Keratinocyte (primary cell): ENCODE measurements around the gene HOXA10. TPM values are rescaled to one million over a fixed set of nuclear protein-coding genes. Genes with fewer than 3 reads are reported as not detected.

ENCODE experiments used
- DNase-seq: peaks from one replicate; pipeline ENCODE4 v3.0.0-alpha.2; 2011; ENCODE audit warnings: low read depth, missing footprints, low spot score
- FAIRE-seq: peaks from 2 replicates; lab custom pipeline; 2011; peaks lifted over from hg19 to GRCh38; lab: Jason Lieb, UNC
- H2AFZ ChIP-seq: 2 replicates; pipeline ENCODE4 v1.6.0; 2012; ENCODE audit warnings: low read length, control low read depth, inconsistent platforms; ENCODE audit not compliant: control insufficient read depth
- H3K27ac ChIP-seq: 2 replicates; pipeline ENCODE4 v1.5.1; 2011; ENCODE audit warnings: low read length; ENCODE audit not compliant: control insufficient read depth, insufficient read depth
- H3K27me3 ChIP-seq: 3 replicates; pipeline ENCODE4 v1.6.0; 2011; ENCODE audit warnings: low read length; ENCODE audit not compliant: control insufficient read depth, insufficient read depth; ENCODE audit errors: extremely low read depth
- H3K36me3 ChIP-seq, 2 experiments: 2 replicates in 1 of 2; 3 replicates in 1 of 2; pipeline ENCODE4 v1.5.1; 2011; ENCODE audit warnings: low read length in 2 of 2, mild to moderate bottlenecking in 1 of 2; ENCODE audit not compliant: control insufficient read depth in 2 of 2, insufficient read depth in 2 of 2; ENCODE audit errors: extremely low read depth in 1 of 2
- H3K4me1 ChIP-seq: 3 replicates; pipeline ENCODE4 v1.5.1; 2011; ENCODE audit warnings: low read length; ENCODE audit not compliant: control insufficient read depth, insufficient read depth; ENCODE audit errors: extremely low read depth
- H3K4me2 ChIP-seq: 3 replicates; pipeline ENCODE4 v1.6.0; 2011; ENCODE audit warnings: low read depth, low read length; ENCODE audit not compliant: control insufficient read depth, insufficient read depth; ENCODE audit errors: extremely low read depth
- H3K4me3 ChIP-seq, 3 experiments: fragments of 200-600 bp in 1 of 3; sonication (generic) in 1 of 3; 2 replicates in 2 of 3; 3 replicates in 1 of 3; pipeline ENCODE4 v1.5.1; 2011 to 2016; ENCODE audit warnings: low read length in 3 of 3, mild to moderate bottlenecking in 3 of 3, control low read depth in 2 of 3, inconsistent platforms in 1 of 3, low read depth in 1 of 3, mixed read lengths in 1 of 3, mixed run types in 1 of 3, moderate library complexity in 1 of 3; ENCODE audit not compliant: control insufficient read depth in 2 of 3, insufficient read depth in 2 of 3; ENCODE audit errors: extremely low read depth in 1 of 3
- H3K79me2 ChIP-seq: 2 replicates; pipeline ENCODE4 v1.6.0; 2012; ENCODE audit warnings: low read length; ENCODE audit not compliant: control insufficient read depth, insufficient read depth
- H3K9ac ChIP-seq: 3 replicates; pipeline ENCODE4 v1.6.0; 2011; ENCODE audit warnings: low read length; ENCODE audit not compliant: control insufficient read depth, insufficient read depth; ENCODE audit errors: extremely low read depth
- H3K9me1 ChIP-seq: 3 replicates; pipeline ENCODE4 v1.6.0; 2011; ENCODE audit warnings: low read length; ENCODE audit not compliant: control insufficient read depth, insufficient read depth; ENCODE audit errors: extremely low read depth
- H3K9me3 ChIP-seq: 2 replicates; pipeline ENCODE4 v1.5.1; 2012; ENCODE audit warnings: low read depth, low read length; ENCODE audit not compliant: control insufficient read depth
- H4K20me1 ChIP-seq: 3 replicates; pipeline ENCODE4 v1.6.0; 2011; ENCODE audit warnings: low read length; ENCODE audit not compliant: control insufficient read depth, insufficient read depth; ENCODE audit errors: extremely low read depth
- EZH2 ChIP-seq: IDR thresholded peaks from one replicate; pipeline ENCODE4 v1.6.1; 2012; ENCODE audit warnings: inconsistent platforms, mild to moderate bottlenecking, low read length, moderate library complexity
- dilution Hi-C: fragments of 300-500 bp; cut with MboI; formaldehyde crosslinking; loops from one replicate; pipeline ENCODE4 v1.7.0; 2020; ENCODE audit warnings: low sequenced_read_pairs; ENCODE audit not compliant: extremely low pct_ligation_motif_present
- polyA plus RNA-seq, 5 experiments: library from polyadenylated mRNA; depleted of rRNA in 3 of 5; stranded (reverse) in 3 of 5; stranded (forward) in 1 of 5; unstranded in 1 of 5; fragments of >200 nt; gene quantifications; 1 replicate in 1 of 5; 2 replicates in 3 of 5; 3 replicates in 1 of 5; pipeline versions ENCODE4 v1.2.1 to v1.2.3, GENCODE V29; 2011 to 2012; ENCODE audit warnings: missing spikeins in 2 of 5, low read depth in 1 of 5, low replicate concordance in 1 of 5
- TF ChIP-seq, protein P1 (sequence below), 3 experiments: IDR thresholded peaks in 1 of 3; conservative IDR thresholded peaks in 1 of 3; optimal IDR thresholded peaks in 1 of 3; 2 replicates in 2 of 3; 3 replicates in 1 of 3; pipeline versions ENCODE3 to v1.5.1; 2011; ENCODE audit warnings: low read length in 3 of 3, mild to moderate bottlenecking in 3 of 3, moderate library complexity in 2 of 3, control low read depth in 1 of 3, inconsistent platforms in 1 of 3; ENCODE audit not compliant: insufficient read depth in 2 of 3; ENCODE audit errors: extremely low read depth in 1 of 3

The HOXA10 gene
- polyA plus RNA-seq, 1 donor (not counting 4 experiments of a cell fraction or from before 2014, with no cell fraction given), result 2.4 TPM

DNA sequence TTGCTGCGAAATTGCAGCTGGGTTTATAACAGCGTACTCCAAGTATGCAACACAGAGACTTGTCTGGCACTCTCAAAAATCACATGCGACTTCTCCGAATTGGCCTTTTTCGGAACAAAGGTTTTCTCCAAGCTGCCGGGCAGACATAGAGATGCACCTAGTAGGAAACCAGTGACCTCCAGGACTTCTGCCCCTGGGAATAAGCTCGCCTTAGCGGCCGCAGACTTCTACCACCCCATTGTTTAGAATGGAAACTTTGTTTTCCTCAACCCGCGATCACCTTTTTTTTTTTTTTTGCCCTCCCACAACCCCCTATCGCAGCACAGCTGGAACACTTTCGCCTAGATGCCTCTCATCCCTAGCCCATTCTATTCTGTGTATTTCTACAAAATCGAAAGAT lies 4.9 kb upstream of the HOXA10 start:
- Histone ChIP-seq H3K9me1 (no peaks in the 10 kb centered on the region), H3K4me2 (no peak overlapping the region), H3K27me3 (peaks cover 26% of the 10 kb centered on the region), H3K36me3 (no peaks in the 10 kb centered on the region), H3K4me3 (no peak overlapping the region), H3K9ac (no peak overlapping the region), H2AFZ (no peak overlapping the region), H3K9me3 (no peaks in the 10 kb centered on the region), H3K79me2 (no peaks in the 10 kb centered on the region), H4K20me1 (no peaks in the 10 kb centered on the region), H3K27ac (no peak overlapping the region), H3K4me1 (peaks cover 8% of the 10 kb centered on the region)
- no peak for FAIRE-seq
- dilution Hi-C loops, result no loop called here
- no peak for DNase-seq
- TF ChIP-seq, protein P1, sequence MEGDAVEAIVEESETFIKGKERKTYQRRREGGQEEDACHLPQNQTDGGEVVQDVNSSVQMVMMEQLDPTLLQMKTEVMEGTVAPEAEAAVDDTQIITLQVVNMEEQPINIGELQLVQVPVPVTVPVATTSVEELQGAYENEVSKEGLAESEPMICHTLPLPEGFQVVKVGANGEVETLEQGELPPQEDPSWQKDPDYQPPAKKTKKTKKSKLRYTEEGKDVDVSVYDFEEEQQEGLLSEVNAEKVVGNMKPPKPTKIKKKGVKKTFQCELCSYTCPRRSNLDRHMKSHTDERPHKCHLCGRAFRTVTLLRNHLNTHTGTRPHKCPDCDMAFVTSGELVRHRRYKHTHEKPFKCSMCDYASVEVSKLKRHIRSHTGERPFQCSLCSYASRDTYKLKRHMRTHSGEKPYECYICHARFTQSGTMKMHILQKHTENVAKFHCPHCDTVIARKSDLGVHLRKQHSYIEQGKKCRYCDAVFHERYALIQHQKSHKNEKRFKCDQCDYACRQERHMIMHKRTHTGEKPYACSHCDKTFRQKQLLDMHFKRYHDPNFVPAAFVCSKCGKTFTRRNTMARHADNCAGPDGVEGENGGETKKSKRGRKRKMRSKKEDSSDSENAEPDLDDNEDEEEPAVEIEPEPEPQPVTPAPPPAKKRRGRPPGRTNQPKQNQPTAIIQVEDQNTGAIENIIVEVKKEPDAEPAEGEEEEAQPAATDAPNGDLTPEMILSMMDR (optimal IDR thresholded peaks at IDR 0.05 in 1 of 3, IDR thresholded peaks at IDR 0.05 in 1 of 3, conservative IDR thresholded peaks at IDR 0.05 in 1 of 3; ENCODE audit: extremely low read depth in 1 of 3, insufficient read depth in 2 of 3, low read length in 3 of 3), result no peak
- no peak for TF ChIP-seq EZH2

DNA sequence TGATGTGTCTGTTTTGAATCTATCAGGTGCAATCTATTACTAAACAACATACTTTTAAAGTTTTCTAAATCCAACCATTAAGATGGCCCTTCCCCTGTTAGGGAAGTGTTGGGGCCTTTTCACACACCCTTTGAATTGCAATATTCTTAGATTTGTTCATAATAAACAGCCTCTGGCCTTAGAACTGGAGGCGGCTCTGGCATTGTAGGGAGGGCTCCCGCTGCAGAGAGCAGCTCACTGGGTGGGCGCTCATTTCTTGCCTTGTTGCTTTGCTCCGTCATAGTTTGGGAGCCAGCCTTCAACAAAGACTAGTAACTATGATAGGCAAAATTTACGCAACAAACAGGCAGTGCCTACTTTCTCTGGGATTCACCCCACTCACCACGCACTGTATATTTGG lies 4.2 kb upstream of the HOXA10 start:
- H3K4me2 ChIP-seq, result no peak overlapping the region
- H3K79me2 ChIP-seq, result peaks cover 2% of the 10 kb centered on the region
- dilution Hi-C loops, result no loop called here
- no peaks in the 10 kb centered on the region for H3K9me3 ChIP-seq
- H4K20me1 ChIP-seq, result no peaks in the 10 kb centered on the region
- no peak for DNase-seq
- no peak overlapping the region for H3K27ac ChIP-seq
- peaks cover 4% of the 10 kb centered on the region for H3K4me1 ChIP-seq
- no peak for FAIRE-seq
- H3K9ac ChIP-seq, result no peak overlapping the region
- H3K36me3 ChIP-seq, result no peaks in the 10 kb centered on the region
- no peaks in the 10 kb centered on the region for H3K9me1 ChIP-seq
- peaks cover 20% of the 10 kb centered on the region for H3K27me3 ChIP-seq
- H2AFZ ChIP-seq, result no peak overlapping the region
- no peak overlapping the region for H3K4me3 ChIP-seq
- TF ChIP-seq, protein P1 (optimal IDR thresholded peaks at IDR 0.05 in 1 of 3, IDR thresholded peaks at IDR 0.05 in 1 of 3, conservative IDR thresholded peaks at IDR 0.05 in 1 of 3; ENCODE audit: extremely low read depth in 1 of 3, insufficient read depth in 2 of 3, low read length in 3 of 3), result no peak
- TF ChIP-seq EZH2, result no peak
